IMR-90 (cell line): ENCODE data around the gene FDX1. TPM values are rescaled to one million over a fixed set of nuclear protein-coding genes. Genes with fewer than 3 reads are reported as not detected.

Experiments
- ATAC-seq: fragments of 200-7000 bp; cut with Tn5 transposase; 2 replicates; pipeline ENCODE4 v1.9.1; 2020; ENCODE audit warnings: low read depth, mild to moderate bottlenecking, moderate library complexity
- BruUV-seq: library from RNA; stranded (reverse); fragments of 400-500 nt; replicated peaks from 2 replicates; lab custom pipeline; 2021; lab: Mats Ljungman, UMichigan
- CTCF ChIA-PET: fragments of 300-600 bp; formaldehyde crosslinking; extraction: SDS; loops from one replicate; lab custom pipeline; 2021; ENCODE audit warnings: antibody characterized with exemption; lab: Yijun Ruan, JAX
- POLR2A ChIA-PET: fragments of 300-600 bp; sonication (Branson Sonifier 250); formaldehyde crosslinking; loops from one replicate; lab custom pipeline; 2022; ENCODE audit warnings: antibody characterized with exemption; ENCODE audit not compliant: unreplicated experiment; lab: Charles Lee
- DNase-seq: peaks from one replicate; pipeline ENCODE4 v3.0.0; 2013
- H2AFZ ChIP-seq: replicated peaks from 2 replicates; pipeline ENCODE3; 2013; ENCODE audit warnings: low read length, mild to moderate bottlenecking; ENCODE audit not compliant: poor library complexity
- H2AK5ac ChIP-seq: 2 replicates; pipeline ENCODE4 v1.6.1; 2013; ENCODE audit warnings: low read depth, low read length, inconsistent platforms
- H2AK9ac ChIP-seq: replicated peaks from 2 replicates; pipeline ENCODE3; 2013; ENCODE audit warnings: mild to moderate bottlenecking, low read depth, low read length, moderate library complexity; ENCODE audit not compliant: poor library complexity
- H2BK120ac ChIP-seq: 2 replicates; pipeline ENCODE4 v1.6.1; 2013; ENCODE audit warnings: low read depth, low read length, inconsistent platforms
- H2BK15ac ChIP-seq: 3 replicates; pipeline ENCODE4 v1.6.1; 2013; ENCODE audit warnings: low read depth, low read length, inconsistent platforms
- H2BK20ac ChIP-seq: 2 replicates; pipeline ENCODE4 v1.6.1; 2013; ENCODE audit warnings: low read depth, mild to moderate bottlenecking, inconsistent platforms, low read length, moderate library complexity
- H2BK5ac ChIP-seq: 2 replicates; pipeline ENCODE4 v1.6.1; 2013; ENCODE audit warnings: mild to moderate bottlenecking, low read depth, low read length, inconsistent platforms; ENCODE audit not compliant: poor library complexity, severe bottlenecking
- H3K14ac ChIP-seq: replicated peaks from 2 replicates; pipeline ENCODE4 v1.6.1; 2013; ENCODE audit warnings: low read depth, low read length, inconsistent platforms
- H3K18ac ChIP-seq: 2 replicates; pipeline ENCODE4 v1.6.1; 2013; ENCODE audit warnings: low read depth, low read length, control low read depth
- H3K23ac ChIP-seq: 2 replicates; pipeline ENCODE4 v1.6.1; 2013; ENCODE audit warnings: low read depth, low read length, inconsistent platforms
- H3K27ac ChIP-seq: 2 replicates; pipeline ENCODE4 v1.5.1; 2013; ENCODE audit warnings: mild to moderate bottlenecking, control low read depth, low read length; ENCODE audit not compliant: insufficient read depth
- H3K27me3 ChIP-seq: 2 replicates; pipeline ENCODE4 v1.6.1; 2013; ENCODE audit warnings: low read length; ENCODE audit not compliant: control insufficient read depth, insufficient read depth
- H3K36me3 ChIP-seq: 2 replicates; pipeline ENCODE4 v1.6.1; 2013; ENCODE audit warnings: low read length, mixed read lengths; ENCODE audit not compliant: control insufficient read depth, insufficient read depth
- H3K4ac ChIP-seq: 2 replicates; pipeline ENCODE4 v1.6.1; 2013; ENCODE audit warnings: low read depth, low read length, inconsistent platforms
- H3K4me1 ChIP-seq: 2 replicates; pipeline ENCODE4 v1.6.1; 2013; ENCODE audit warnings: low read length, mixed read lengths; ENCODE audit not compliant: control insufficient read depth, insufficient read depth
- H3K4me2 ChIP-seq: 2 replicates; pipeline ENCODE4 v1.6.1; 2013; ENCODE audit warnings: low read depth, mild to moderate bottlenecking, control low read depth, low read length, moderate library complexity
- H3K4me3 ChIP-seq: 2 replicates; pipeline ENCODE4 v1.5.1; 2013; ENCODE audit warnings: low read depth, mild to moderate bottlenecking, control low read depth, low read length, moderate library complexity; ENCODE audit not compliant: insufficient read depth
- H3K56ac ChIP-seq: 2 replicates; pipeline ENCODE4 v1.6.1; 2013; ENCODE audit warnings: low read length, inconsistent platforms; ENCODE audit not compliant: insufficient read depth; ENCODE audit errors: extremely low read depth
- H3K79me1 ChIP-seq, 2 experiments: 2 replicates each; pipeline ENCODE4 v1.6.1; 2013; ENCODE audit warnings: low read length in 2 of 2, inconsistent platforms in 1 of 2, low read depth in 1 of 2
- H3K9ac ChIP-seq: 2 replicates; pipeline ENCODE4 v1.6.1; 2013; ENCODE audit warnings: low read depth, low read length, control low read depth
- H3K9me1 ChIP-seq: 2 replicates; pipeline ENCODE4 v1.6.1; 2013; ENCODE audit warnings: low read length, inconsistent platforms; ENCODE audit not compliant: insufficient read depth
- H3K9me3 ChIP-seq: 2 replicates; pipeline ENCODE4 v1.6.1; 2013; ENCODE audit warnings: low read length; ENCODE audit not compliant: control insufficient read depth, insufficient read depth
- H4K20me1 ChIP-seq: 2 replicates; pipeline ENCODE4 v1.6.1; 2013; ENCODE audit warnings: low read length, inconsistent platforms; ENCODE audit not compliant: insufficient read depth
- H4K5ac ChIP-seq: 2 replicates; pipeline ENCODE4 v1.6.1; 2013; ENCODE audit warnings: mild to moderate bottlenecking, low read depth, low read length, control low read depth
- H4K8ac ChIP-seq, 2 experiments: 2 replicates each; pipeline ENCODE4 v1.6.1; 2013; ENCODE audit warnings: low read depth in 2 of 2, low read length in 2 of 2, control low read depth in 1 of 2, inconsistent platforms in 1 of 2
- H4K91ac ChIP-seq: 2 replicates; pipeline ENCODE4 v1.6.1; 2013; ENCODE audit warnings: low read depth, low read length, inconsistent platforms; ENCODE audit not compliant: insufficient read depth
- MAFK ChIP-seq: IDR thresholded peaks from 2 replicates; pipeline ENCODE4 v1.6.1; 2012; ENCODE audit warnings: low read depth, low read length, improper control_type of control experiment
- WGBS, 2 experiments: methylation state at CpG; one replicate each; pipeline versions ENCODE4 v1.1.5 to v1.1.7; 2013; ENCODE audit warnings: missing lambda C conversion rate in 2 of 2; ENCODE audit not compliant: insufficient read length in 1 of 2; ENCODE audit errors: extremely low coverage in 2 of 2; 5-methylcytosine and 5-hydroxymethylcytosine counted together
- dilution Hi-C: fragments of 300-500 bp; cut with HindIII; formaldehyde crosslinking; loops from one replicate; pipeline ENCODE4 v1.14.3; 2018; ENCODE audit warnings: low sequenced_read_pairs; ENCODE audit not compliant: unreplicated experiment
- in situ Hi-C: fragments of 300-500 bp; cut with MboI; formaldehyde crosslinking; loops from 3 replicates; pipeline ENCODE4 v1.14.3; 2019; ENCODE audit warnings: low sequenced_read_pairs, inconsistent platforms, mixed read lengths
- intact Hi-C: fragments of 100-400 bp; cut with micrococcal nuclease; formaldehyde crosslinking; loops from 2 replicates; pipeline ENCODE4 v1.10.0; 2022
- polyA plus RNA-seq, 3 experiments: library from polyadenylated mRNA; depleted of rRNA; stranded (reverse); fragments of >200 nt; gene quantifications; 2 replicates each; pipeline ENCODE4 v1.2.3, GENCODE V29; 2012; ENCODE audit warnings: low replicate concordance in 1 of 3
- total RNA-seq: library from RNA; depleted of rRNA; stranded (reverse); fragments of >200 nt; gene quantifications from 2 replicates; pipeline ENCODE4 v1.2.3, GENCODE V29; 2012

FDX1 gene
- total and polyA plus RNA-seq, 2 of the 4 experiments (the other 2 are of a cell fraction): 4.3 to 5.1 TPM

DNA sequence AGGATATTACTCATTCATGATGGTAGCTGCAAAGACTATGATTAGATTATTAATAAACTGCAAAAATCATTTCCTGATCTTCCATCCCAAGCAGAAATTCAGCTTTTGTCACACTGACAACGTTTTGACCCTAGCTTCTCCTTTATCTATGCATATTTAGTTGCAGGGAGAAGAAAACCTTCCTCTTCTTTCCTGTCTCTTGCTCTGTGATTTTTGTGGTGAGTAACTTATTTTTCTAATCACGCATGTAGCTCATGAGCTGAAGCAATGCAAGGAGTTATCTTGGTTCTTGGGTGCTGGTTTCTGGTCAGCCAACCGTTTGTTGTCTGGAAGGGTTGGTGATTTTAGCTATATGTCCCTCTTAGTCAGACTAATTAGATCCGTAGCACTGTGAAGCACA, 56.4 kb downstream of the FDX1 start:
- no peak for TF ChIP-seq MAFK
- no peak overlapping the region for H3K4me3 ChIP-seq
- CTCF ChIA-PET: no interaction called here
- H3K4ac ChIP-seq: no peak overlapping the region
- no peak for ATAC-seq
- no peak overlapping the region for H2BK15ac ChIP-seq
- no peak overlapping the region for H3K4me2 ChIP-seq
- H3K9me3 ChIP-seq: no peaks in the 10 kb centered on the region
- H3K36me3 ChIP-seq: no peaks in the 10 kb centered on the region
- no peak for DNase-seq
- H4K20me1 ChIP-seq: no peaks in the 10 kb centered on the region
- intact Hi-C loops: no loop called here
- no peak overlapping the region for H3K18ac ChIP-seq
- H2BK20ac ChIP-seq: no peak overlapping the region
- no peak overlapping the region for H3K9ac ChIP-seq
- no peak overlapping the region for H2AK5ac ChIP-seq
- H3K9me1 ChIP-seq: no peaks in the 10 kb centered on the region
- in situ Hi-C loops: no loop called here
- H2BK120ac ChIP-seq: no peak overlapping the region
- no peak overlapping the region for H4K91ac ChIP-seq
- no TSS peak for BruUV-seq
- no CpG with 5 or more reads among the region's 4 CpGs for WGBS, 2 experiments
- H3K23ac ChIP-seq: no peak overlapping the region
- H4K8ac ChIP-seq: no peak overlapping the region
- H4K5ac ChIP-seq: no peak overlapping the region
- dilution Hi-C loops: no loop called here
- POLR2A ChIA-PET: no interaction called here
- H3K27me3 ChIP-seq: no peaks in the 10 kb centered on the region
- H2AFZ ChIP-seq: no peak overlapping the region
- no peak overlapping the region for H3K14ac ChIP-seq
- H3K4me1 ChIP-seq: peaks cover 3% of the 10 kb centered on the region
- H2AK9ac ChIP-seq: no peak overlapping the region
- H2BK5ac ChIP-seq: no peak overlapping the region
- H3K27ac ChIP-seq: no peak overlapping the region
- no peak overlapping the region for H3K56ac ChIP-seq
- no peaks in the 10 kb centered on the region for H3K79me1 ChIP-seq
